NCI-H2107 treated with DMSO at 0.1 percent for 48 hours (cell line): ENCODE data around the gene CLEC2B.
"Not testable (repeated sequence)": the region's sequence is repeated elsewhere in the genome, so short reads cannot be mapped to it uniquely, and the experiment has no call there.

Experiments used
- DNase-seq: peaks from one replicate; lab custom pipeline; 2025; ENCODE audit not compliant: unreplicated experiment; lab: John Stamatoyannopoulos, UW

CLEC2B gene

DNA sequence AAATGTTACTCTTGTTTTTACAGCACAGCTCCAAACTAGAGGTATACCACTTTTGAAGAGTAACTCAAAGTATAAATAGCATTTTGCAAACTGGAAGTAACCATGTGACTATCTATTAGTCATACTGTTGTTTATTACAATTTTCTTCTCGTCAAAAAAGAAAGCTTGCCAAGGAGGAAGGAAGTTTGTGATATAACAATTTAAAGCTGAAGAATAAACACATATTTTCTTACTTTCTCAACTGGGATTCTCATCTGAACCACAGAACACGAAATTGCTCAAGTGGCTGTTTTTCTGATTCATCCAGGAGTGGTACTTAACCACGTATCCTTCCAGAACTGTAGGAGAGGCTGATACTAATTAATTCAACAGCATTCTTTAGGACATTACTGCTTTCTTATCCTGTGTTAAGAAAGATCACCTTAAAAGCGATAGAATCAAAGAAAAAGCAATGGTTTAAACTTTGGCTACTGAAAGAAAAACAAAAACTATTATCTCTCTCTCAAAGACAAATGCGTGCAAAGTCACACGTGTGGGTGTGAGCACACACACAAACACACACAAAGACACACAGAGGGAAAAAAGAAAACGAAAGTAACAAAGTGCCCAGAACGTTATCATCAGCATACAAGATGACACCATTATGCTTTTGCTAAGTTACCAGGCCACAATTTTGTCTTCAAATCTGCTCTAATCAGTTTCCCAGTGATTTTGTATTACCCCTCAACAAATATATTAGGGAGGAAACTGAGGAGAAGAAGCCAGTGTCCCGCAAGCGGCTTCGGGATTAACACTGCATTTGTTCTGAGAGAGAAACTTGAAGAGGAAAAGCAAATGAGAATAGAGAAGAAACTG lies at the start of gene CLEC2B:
Gene CLEC2B (minus strand): TSS at position 48 of the 855 bp plus-strand sequence.
- DNase-seq: no peak

GRCh38 chr12:9911708-9912107 lies 42.6 kb upstream of the CLEC2B start:
- no peak for DNase-seq

- no peak for DNase-seq
Measured at GRCh38 chr12:9910716-9911421, 41.7 kb upstream of the CLEC2B start.

DNA sequence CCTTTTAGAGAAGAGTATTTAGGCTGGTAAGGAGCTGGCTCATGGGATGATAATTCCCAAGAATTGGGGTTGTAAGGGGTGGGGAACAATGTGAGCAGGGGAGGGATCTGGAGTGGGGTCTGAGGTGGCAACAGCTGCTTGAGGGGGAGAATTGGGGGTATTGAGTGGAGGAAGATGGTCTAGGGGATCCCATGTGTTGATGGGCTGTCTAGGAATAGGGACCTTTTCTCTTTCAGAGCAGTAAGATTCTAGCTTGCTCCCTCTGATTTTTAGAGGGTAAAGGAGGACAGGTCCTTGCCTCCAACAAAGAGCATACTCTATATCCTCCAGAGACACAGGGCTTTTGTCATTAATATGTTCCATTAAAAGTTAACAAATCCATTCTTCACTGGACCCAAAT lies 40.6 kb upstream of the CLEC2B start:
- DNase-seq: no peak

GRCh38 chr12:9908350-9908749 lies 39.2 kb upstream of the CLEC2B start:
- no peak for DNase-seq

- no peak for DNase-seq
Measured at GRCh38 chr12:9907769-9908168, 38.6 kb upstream of the CLEC2B start.

DNA sequence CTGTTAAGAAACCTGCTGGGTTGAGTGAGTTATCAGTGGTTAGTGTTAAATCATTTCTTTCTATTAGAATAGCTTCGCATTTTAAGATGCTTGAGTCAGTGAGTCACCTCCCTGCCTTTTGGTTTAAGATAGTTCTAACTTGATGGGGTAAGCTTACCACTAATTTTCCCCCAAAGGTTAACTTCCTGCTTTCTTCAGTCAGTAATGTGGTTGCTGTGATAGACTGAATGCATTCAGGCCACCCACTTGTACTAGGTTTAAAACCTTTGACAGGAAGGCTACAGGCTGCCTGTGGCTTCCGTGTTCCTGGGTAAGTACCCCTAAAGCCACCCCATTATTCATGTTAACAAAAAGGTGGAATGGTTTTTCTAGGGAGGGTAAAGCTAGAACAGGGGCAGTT lies 37.7 kb upstream of the CLEC2B start:
- no peak for DNase-seq

- DNase-seq: no peak
Measured at GRCh38 chr12:9902539-9903228, 33.5 kb upstream of the CLEC2B start.

GRCh38 chr12:9900930-9901329 lies 31.8 kb upstream of the CLEC2B start:
- DNase-seq: no peak

DNA sequence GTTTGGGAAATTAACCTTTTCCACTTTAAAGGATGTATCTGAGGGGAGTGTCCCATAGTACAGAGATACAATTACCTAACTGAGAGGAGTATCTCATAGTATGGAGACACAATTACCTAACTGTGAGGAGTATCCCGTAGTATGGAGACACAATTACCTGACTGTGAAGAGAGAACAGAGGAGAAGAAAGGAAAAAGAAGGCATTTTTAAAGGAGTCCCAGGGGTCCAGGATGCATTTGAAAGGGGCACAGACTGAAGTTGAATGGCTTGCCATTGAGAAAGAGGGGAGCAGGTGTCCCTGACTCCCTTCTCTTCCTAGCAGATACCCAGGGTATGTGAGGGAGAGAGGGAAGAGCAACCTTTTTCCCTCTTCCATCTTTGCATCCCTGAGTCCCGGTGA lies 30.1 kb upstream of the CLEC2B start:
- no peak for DNase-seq

GRCh38 chr12:9897535-9897934 lies 28.4 kb upstream of the CLEC2B start:
- DNase-seq: no peak

GRCh38 chr12:9895215-9895971 lies 26.2 kb upstream of the CLEC2B start:
- DNase-seq: no peak

- no peak for DNase-seq
Measured at GRCh38 chr12:9888665-9889273, 19.6 kb upstream of the CLEC2B start.

DNA sequence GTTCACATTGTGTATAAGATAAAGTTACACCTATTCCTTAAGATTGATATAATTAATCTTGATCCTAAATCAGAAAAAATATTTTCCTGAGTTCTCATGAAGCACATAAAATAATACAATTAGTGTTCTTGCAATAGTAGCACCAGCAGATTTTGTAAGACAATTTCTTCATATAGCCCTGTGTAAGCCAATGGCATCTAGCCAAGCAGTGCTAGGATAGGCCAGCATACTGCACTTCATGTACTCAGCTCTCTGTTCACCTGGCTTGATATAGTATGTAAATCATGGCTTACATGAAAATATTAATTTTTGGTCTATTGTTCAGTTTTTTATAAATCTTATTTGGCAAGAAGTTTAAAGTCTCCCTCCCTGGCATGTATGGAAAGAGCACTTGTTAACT lies 14.0 kb upstream of the CLEC2B start:
- DNase-seq: no peak

DNA sequence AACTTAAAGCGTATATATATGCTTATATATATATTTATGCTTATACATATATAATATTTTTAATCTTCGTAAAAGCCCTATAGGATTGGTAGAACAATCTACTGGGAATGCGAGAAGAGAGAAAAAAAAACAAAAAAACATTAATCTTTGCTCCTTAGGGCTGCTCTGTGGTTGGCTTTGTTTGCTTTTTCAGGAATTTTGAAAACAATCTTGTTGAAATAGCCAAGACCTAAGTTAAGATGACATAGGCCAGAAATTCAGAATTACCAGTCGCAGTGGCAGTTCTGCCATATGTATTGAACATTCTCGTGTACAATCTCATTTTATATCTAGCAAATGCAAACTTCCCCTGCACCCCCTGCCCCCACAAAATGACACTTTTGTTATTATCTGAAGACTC lies 12.8 kb upstream of the CLEC2B start:
- no peak for DNase-seq

- DNase-seq: no peak
Measured at GRCh38 chr12:9881246-9881645, 12.1 kb upstream of the CLEC2B start, which contains the start of gene KLRF2. Gene KLRF2 (plus strand): TSS chr12:9881489. CDS start chr12:9881596, 107 bp downstream.

GRCh38 chr12:9880532-9881078 lies 11.5 kb upstream of the CLEC2B start:
- no peak for DNase-seq

GRCh38 chr12:9876120-9876519 lies 7.0 kb upstream of the CLEC2B start:
- not testable (repeated sequence) for DNase-seq

DNA sequence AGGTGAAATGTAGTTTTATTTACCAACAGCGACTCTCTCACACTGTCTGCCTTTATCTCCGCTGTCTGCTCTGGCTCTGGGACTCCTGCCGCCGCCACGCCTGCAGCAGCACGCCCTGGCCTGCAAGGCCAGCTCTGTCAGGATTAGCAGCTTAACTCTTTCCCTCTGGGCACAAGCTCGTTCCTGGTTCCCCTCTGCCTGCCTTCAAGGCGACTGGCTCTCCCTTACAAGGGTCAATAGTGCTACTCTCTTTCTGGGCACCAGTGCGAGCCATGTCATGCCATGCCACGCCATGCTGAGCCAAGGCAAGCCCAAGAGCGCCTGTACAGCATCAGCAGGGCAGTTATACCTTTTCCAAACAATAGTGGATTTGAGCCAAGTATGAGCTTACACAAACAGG lies 3.6 kb upstream of the CLEC2B start:
- DNase-seq: no peak

DNA sequence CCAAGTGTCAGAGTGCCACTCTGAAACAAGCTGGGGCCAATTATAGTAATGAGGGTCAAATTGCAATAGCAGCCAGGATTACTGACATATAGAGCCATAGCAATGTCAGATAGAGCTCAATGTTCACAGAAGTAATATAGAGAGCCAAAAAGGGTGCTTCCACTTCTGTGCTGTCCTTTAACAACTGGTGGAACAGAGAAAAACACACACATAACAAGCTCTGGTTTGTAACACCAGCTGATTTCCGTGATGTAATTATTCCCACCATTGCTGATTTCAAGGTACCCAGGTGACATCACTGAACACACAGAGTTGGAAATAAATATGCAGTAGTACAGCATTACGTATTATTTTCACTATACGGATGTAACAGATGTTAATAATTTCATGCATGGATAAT lies 3.0 kb upstream of the CLEC2B start:
- no peak for DNase-seq
